GM12878 (cell line): Measurements from ENCODE around the gene PLA2G4E. TPM values are rescaled to one million over a fixed set of nuclear protein-coding genes. Genes with fewer than 3 reads are reported as not detected.

Experiments used
- CREM ChIP-seq: IDR thresholded peaks from 2 replicates; pipeline ENCODE4 v1.6.1; 2014; ENCODE audit warnings: antibody characterized with exemption, low read depth
- ETV6 ChIP-seq, 2 experiments: fragments of 450-650 bp in 1 of 2; IDR thresholded peaks in 1 of 2; conservative IDR thresholded peaks in 1 of 2; 2 replicates each; pipeline ENCODE4 v1.6.1; 2014; ENCODE audit warnings: antibody characterized with exemption in 1 of 2, borderline replicate concordance in 1 of 2, low read depth in 1 of 2, mild to moderate bottlenecking in 1 of 2, moderate library complexity in 1 of 2
- MYB ChIP-seq: fragments of 150-350 bp; IDR thresholded peaks from 2 replicates; pipeline ENCODE4 v1.6.1; 2014; ENCODE audit warnings: mild to moderate bottlenecking, low read depth, low read length, borderline replicate concordance
- SMARCA5 ChIP-seq: fragments of 450-650 bp; IDR thresholded peaks from 2 replicates; pipeline ENCODE4 v1.6.1; 2017; ENCODE audit warnings: mild to moderate bottlenecking
- SUPT20H ChIP-seq: IDR thresholded peaks from 2 replicates; pipeline ENCODE4 v1.6.1; 2011; ENCODE audit warnings: low read depth, mild to moderate bottlenecking, low read length, moderate library complexity, borderline replicate concordance; ENCODE audit not compliant: control insufficient read depth
- SUZ12 ChIP-seq: fragments of 200-600 bp; sonication (generic); IDR thresholded peaks from one replicate; pipeline ENCODE4 v1.6.1; 2018; ENCODE audit warnings: antibody characterized with exemption, mild to moderate bottlenecking; ENCODE audit not compliant: unreplicated experiment
- polyA plus RNA-seq, 11 experiments: library from polyadenylated mRNA; depleted of rRNA in 4 of 11; unstranded in 6 of 11; stranded (reverse) in 5 of 11; fragments of >200 nt; fragmentation: Nextera tagmentation in 4 of 11; fragmentation: Illumina TruSeq in 1 of 11; extraction: Ambion mirVana in 4 of 11; extraction: Trizol in 1 of 11; gene quantifications; 1 replicate in 1 of 11; 2 replicates in 10 of 11; pipeline versions ENCODE4 v1.2.1 to v1.2.3, GENCODE V29; 2011 to 2016; ENCODE audit warnings: inconsistent platforms in 2 of 11, missing spikeins in 2 of 11, low read depth in 1 of 11
- total RNA-seq, 4 experiments: library from RNA; depleted of rRNA in 3 of 4; stranded (reverse); fragments of >200 nt in 3 of 4; fragmentation: Illumina TruSeq in 1 of 4; extraction: Trizol in 1 of 4; gene quantifications; 2 replicates each; pipeline versions ENCODE4 v1.2.1 to v1.2.3, GENCODE V29; 2013 to 2021
- TF ChIP-seq, protein P1 (sequence below): fragments of 450-650 bp; IDR thresholded peaks from 2 replicates; pipeline ENCODE4 v1.6.1; 2018; ENCODE audit warnings: borderline replicate concordance, mild to moderate bottlenecking; ENCODE audit not compliant: partially characterized antibody
- TF ChIP-seq, protein P2 (sequence below): fragments of 450-650 bp; IDR thresholded peaks from 2 replicates; pipeline ENCODE4 v1.6.1; 2017; ENCODE audit warnings: mild to moderate bottlenecking, moderate library complexity

The PLA2G4E gene
- total and polyA plus RNA-seq, 10 of the 15 experiments (the other 5 are each of a cell fraction or from before 2014, with no cell fraction given), result 0.05 to 0.32 (median 0.06) TPM; not detected in 5

DNA sequence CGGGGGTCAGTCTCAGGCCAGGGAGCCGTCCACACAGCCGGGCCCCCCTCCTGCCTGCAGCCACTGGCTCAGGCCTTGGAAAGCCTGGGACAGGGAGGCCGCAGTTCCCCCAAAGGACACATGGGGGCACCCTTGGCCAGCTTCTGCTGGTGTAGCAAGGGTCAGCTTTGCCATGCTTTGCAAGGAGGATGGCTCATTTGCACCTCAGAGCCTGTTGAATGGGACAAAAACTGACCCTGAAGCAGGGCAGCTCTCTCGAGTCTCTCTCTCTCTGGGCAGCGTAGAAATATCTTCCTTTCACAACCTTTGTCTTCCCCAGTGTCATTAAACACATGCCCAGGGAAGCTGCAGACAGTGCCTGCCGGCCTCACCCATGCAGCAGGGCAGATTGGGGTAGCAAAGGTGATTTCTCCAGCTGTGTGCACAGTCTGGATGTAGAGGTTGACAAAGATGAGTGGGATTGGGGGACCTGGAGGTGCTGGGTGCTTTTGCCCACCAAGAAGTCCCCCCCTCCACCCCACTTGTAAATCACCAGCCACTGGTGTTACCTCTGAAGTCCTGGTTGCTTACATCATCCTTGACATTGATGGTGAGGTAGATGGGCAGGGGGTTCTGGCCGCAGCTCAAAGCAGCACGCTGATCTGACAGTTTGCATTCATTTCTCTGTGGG lies 31.1 kb downstream of the PLA2G4E start (continued):
- TF ChIP-seq, protein P1, sequence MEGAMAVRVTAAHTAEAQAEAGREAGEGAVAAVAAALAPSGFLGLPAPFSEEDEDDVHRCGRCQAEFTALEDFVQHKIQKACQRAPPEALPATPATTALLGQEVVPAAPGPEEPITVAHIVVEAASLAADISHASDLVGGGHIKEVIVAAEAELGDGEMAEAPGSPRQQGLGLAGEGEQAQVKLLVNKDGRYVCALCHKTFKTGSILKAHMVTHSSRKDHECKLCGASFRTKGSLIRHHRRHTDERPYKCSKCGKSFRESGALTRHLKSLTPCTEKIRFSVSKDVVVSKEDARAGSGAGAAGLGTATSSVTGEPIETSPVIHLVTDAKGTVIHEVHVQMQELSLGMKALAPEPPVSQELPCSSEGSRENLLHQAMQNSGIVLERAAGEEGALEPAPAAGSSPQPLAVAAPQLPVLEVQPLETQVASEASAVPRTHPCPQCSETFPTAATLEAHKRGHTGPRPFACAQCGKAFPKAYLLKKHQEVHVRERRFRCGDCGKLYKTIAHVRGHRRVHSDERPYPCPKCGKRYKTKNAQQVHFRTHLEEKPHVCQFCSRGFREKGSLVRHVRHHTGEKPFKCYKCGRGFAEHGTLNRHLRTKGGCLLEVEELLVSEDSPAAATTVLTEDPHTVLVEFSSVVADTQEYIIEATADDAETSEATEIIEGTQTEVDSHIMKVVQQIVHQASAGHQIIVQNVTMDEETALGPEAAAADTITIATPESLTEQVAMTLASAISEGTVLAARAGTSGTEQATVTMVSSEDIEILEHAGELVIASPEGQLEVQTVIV, result no peak
- 0 out of 2 replicates have a peak, but pooled peaks have one; percentile 27 for TF ChIP-seq MYB
- TF ChIP-seq, protein P2, sequence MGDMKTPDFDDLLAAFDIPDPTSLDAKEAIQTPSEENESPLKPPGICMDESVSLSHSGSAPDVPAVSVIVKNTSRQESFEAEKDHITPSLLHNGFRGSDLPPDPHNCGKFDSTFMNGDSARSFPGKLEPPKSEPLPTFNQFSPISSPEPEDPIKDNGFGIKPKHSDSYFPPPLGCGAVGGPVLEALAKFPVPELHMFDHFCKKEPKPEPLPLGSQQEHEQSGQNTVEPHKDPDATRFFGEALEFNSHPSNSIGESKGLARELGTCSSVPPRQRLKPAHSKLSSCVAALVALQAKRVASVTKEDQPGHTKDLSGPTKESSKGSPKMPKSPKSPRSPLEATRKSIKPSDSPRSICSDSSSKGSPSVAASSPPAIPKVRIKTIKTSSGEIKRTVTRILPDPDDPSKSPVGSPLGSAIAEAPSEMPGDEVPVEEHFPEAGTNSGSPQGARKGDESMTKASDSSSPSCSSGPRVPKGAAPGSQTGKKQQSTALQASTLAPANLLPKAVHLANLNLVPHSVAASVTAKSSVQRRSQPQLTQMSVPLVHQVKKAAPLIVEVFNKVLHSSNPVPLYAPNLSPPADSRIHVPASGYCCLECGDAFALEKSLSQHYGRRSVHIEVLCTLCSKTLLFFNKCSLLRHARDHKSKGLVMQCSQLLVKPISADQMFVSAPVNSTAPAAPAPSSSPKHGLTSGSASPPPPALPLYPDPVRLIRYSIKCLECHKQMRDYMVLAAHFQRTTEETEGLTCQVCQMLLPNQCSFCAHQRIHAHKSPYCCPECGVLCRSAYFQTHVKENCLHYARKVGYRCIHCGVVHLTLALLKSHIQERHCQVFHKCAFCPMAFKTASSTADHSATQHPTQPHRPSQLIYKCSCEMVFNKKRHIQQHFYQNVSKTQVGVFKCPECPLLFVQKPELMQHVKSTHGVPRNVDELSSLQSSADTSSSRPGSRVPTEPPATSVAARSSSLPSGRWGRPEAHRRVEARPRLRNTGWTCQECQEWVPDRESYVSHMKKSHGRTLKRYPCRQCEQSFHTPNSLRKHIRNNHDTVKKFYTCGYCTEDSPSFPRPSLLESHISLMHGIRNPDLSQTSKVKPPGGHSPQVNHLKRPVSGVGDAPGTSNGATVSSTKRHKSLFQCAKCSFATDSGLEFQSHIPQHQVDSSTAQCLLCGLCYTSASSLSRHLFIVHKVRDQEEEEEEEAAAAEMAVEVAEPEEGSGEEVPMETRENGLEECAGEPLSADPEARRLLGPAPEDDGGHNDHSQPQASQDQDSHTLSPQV, result 0 out of 2 replicates have a peak, but pooled peaks have one; percentile 44
- no peak for TF ChIP-seq SUZ12
- TF ChIP-seq CREM, result no peak
- TF ChIP-seq SMARCA5, result peak; percentile 74; the same call in 1 of the 2 replicates
- TF ChIP-seq SUPT20H, result no peak
- TF ChIP-seq ETV6 (conservative IDR thresholded peaks at IDR 0.05 in 1 of 2, IDR thresholded peaks at IDR 0.05 in 1 of 2; ENCODE audit: borderline replicate concordance in 1 of 2, low read depth in 1 of 2), result 0 out of 4 replicates have a peak, but pooled peaks of 1 of the 2 experiments have one; percentile 13
